Measurements from ENCODE around the gene CDH13. TPM values are rescaled to one million over a fixed set of nuclear protein-coding genes. Genes with fewer than 3 reads are reported as not detected.

CDH13 gene
- total RNA-seq, 1 experiment from 2014 or later, result 49.3 TPM

- Mint-ChIP-seq H3K27ac (ENCODE audit: low read depth, unreplicated experiment) (no peak overlapping the region), H3K4me3 (ENCODE audit: unreplicated experiment) (no peak overlapping the region), H3K4me1 (ENCODE audit: insufficient read depth, unreplicated experiment) (peaks cover 7% of the 10 kb centered on the region), H3K36me3 (ENCODE audit: insufficient read depth, unreplicated experiment) (no peaks in the 10 kb centered on the region), H3K27me3 (ENCODE audit: insufficient read depth, unreplicated experiment) (no peaks in the 10 kb centered on the region), H3K9me3 (ENCODE audit: unreplicated experiment) (no peaks in the 10 kb centered on the region)
- ChIA-PET POLR2A (no interaction called here), CTCF (interaction anchor here (0.6 kb wide), 1 partner anchor 708 kb away, joined by 3 read pairs; no protein-coding TSS in a partner anchor)
- no peak for TF ChIP-seq CTCF (IDR thresholded peaks at IDR 0.05; ENCODE audit: unreplicated experiment)
- no peak for DNase-seq (ENCODE audit: unreplicated experiment)
- no TSS peak for BruUV-seq (replicated peaks)
- intact Hi-C loops (cut with micrococcal nuclease), result no loop called here
Observed at GRCh38 chr16:82895843-82896242, 269.1 kb downstream of the CDH13 start.

- H3K4me1 Mint-ChIP-seq (ENCODE audit: insufficient read depth, unreplicated experiment), result peaks cover 7% of the 10 kb centered on the region
- no TSS peak for BruUV-seq (replicated peaks)
Observed at GRCh38 chr16:82899006-82899405, 272.2 kb downstream of the CDH13 start.

GRCh38 chr16:82899731-82900450 lies 273.1 kb downstream of the CDH13 start:
- intact Hi-C loops (cut with micrococcal nuclease), result no loop called here
- no peak for DNase-seq (ENCODE audit: unreplicated experiment)
- Mint-ChIP-seq H3K27ac (ENCODE audit: low read depth, unreplicated experiment) (peak overlapping the region; percentile 77), H3K27me3 (ENCODE audit: insufficient read depth, unreplicated experiment) (no peaks in the 10 kb centered on the region), H3K4me1 (ENCODE audit: insufficient read depth, unreplicated experiment) (peaks cover 7% of the 10 kb centered on the region), H3K4me3 (ENCODE audit: unreplicated experiment) (no peak overlapping the region), H3K36me3 (ENCODE audit: insufficient read depth, unreplicated experiment) (no peaks in the 10 kb centered on the region), H3K9me3 (ENCODE audit: unreplicated experiment) (no peaks in the 10 kb centered on the region)
- BruUV-seq (replicated peaks), result no TSS peak
- ChIA-PET CTCF (no interaction called here), POLR2A (no interaction called here)
- TF ChIP-seq CTCF (IDR thresholded peaks at IDR 0.05; ENCODE audit: unreplicated experiment), result no peak

More at GRCh38 chr16:82899006-82899405, 272.2 kb downstream of the CDH13 start:
- no peak for TF ChIP-seq CTCF (IDR thresholded peaks at IDR 0.05; ENCODE audit: unreplicated experiment)
- CTCF ChIA-PET, result interaction anchor here (0.7 kb wide), 1 partner anchor 190 kb away, joined by 3 read pairs; no protein-coding TSS in a partner anchor
- H3K27me3 Mint-ChIP-seq (ENCODE audit: insufficient read depth, unreplicated experiment), result no peaks in the 10 kb centered on the region
- POLR2A ChIA-PET, result no interaction called here
- H3K9me3 Mint-ChIP-seq (ENCODE audit: unreplicated experiment), result no peaks in the 10 kb centered on the region
- no peak overlapping the region for H3K27ac Mint-ChIP-seq (ENCODE audit: low read depth, unreplicated experiment)
- no peaks in the 10 kb centered on the region for H3K36me3 Mint-ChIP-seq (ENCODE audit: insufficient read depth, unreplicated experiment)
- no peak for DNase-seq (ENCODE audit: unreplicated experiment)
- H3K4me3 Mint-ChIP-seq (ENCODE audit: unreplicated experiment), result no peak overlapping the region
- intact Hi-C loops (cut with micrococcal nuclease), result no loop called here

- no TSS peak for BruUV-seq (replicated peaks)
Observed at GRCh38 chr16:82900559-82900958, 273.8 kb downstream of the CDH13 start.

More at GRCh38 chr16:82900559-82900958, 273.8 kb downstream of the CDH13 start:
- no peak for TF ChIP-seq CTCF (IDR thresholded peaks at IDR 0.05; ENCODE audit: unreplicated experiment)
- H3K4me3 Mint-ChIP-seq (ENCODE audit: unreplicated experiment), result no peak overlapping the region
- DNase-seq (ENCODE audit: unreplicated experiment), result no peak
- POLR2A ChIA-PET, result no interaction called here
- no peaks in the 10 kb centered on the region for H3K27me3 Mint-ChIP-seq (ENCODE audit: insufficient read depth, unreplicated experiment)
- intact Hi-C loops (cut with micrococcal nuclease), result no loop called here
- no peaks in the 10 kb centered on the region for H3K36me3 Mint-ChIP-seq (ENCODE audit: insufficient read depth, unreplicated experiment)
- H3K4me1 Mint-ChIP-seq (ENCODE audit: insufficient read depth, unreplicated experiment), result peaks cover 7% of the 10 kb centered on the region
- no peaks in the 10 kb centered on the region for H3K9me3 Mint-ChIP-seq (ENCODE audit: unreplicated experiment)
- no peak overlapping the region for H3K27ac Mint-ChIP-seq (ENCODE audit: low read depth, unreplicated experiment)
- CTCF ChIA-PET, result no interaction called here

All from MCF 10A (cell line).